AG08395 (cell line): ENCODE data around the gene ATG7.
"Not testable (repeated sequence)": the region's sequence is repeated elsewhere in the genome, so short reads cannot be mapped to it uniquely, and the experiment has no call there.

ENCODE experiments used
- DNase-seq: peaks from one replicate; pipeline ENCODE4 v3.0.0; 2012; ENCODE audit warnings: mixed read lengths, low spot score

The ATG7 gene

GRCh38 chr3:11297126-11297525 lies 24.9 kb downstream of the ATG7 start:
- DNase-seq = no peak

GRCh38 chr3:11300970-11301369 lies 28.8 kb downstream of the ATG7 start:
- DNase-seq = no peak

GRCh38 chr3:11302444-11302843 lies 30.2 kb downstream of the ATG7 start:
- no peak for DNase-seq

GRCh38 chr3:11304175-11304574 lies 32.0 kb downstream of the ATG7 start:
- no peak for DNase-seq

- no peak for DNase-seq
Measured at GRCh38 chr3:11305509-11305908, 33.3 kb downstream of the ATG7 start.

GRCh38 chr3:11306817-11307589 lies 34.8 kb downstream of the ATG7 start:
- DNase-seq = no peak

- DNase-seq = no peak
Measured at GRCh38 chr3:11307830-11308432, 35.7 kb downstream of the ATG7 start.

GRCh38 chr3:11310258-11310657 lies 38.1 kb downstream of the ATG7 start:
- no peak for DNase-seq

- no peak for DNase-seq
Measured at GRCh38 chr3:11312166-11312565, 40.0 kb downstream of the ATG7 start.

- no peak for DNase-seq
Measured at GRCh38 chr3:11317300-11317699, 45.1 kb downstream of the ATG7 start.

GRCh38 chr3:11322931-11323330 lies 50.7 kb downstream of the ATG7 start:
- no peak for DNase-seq

GRCh38 chr3:11323813-11324212 lies 51.6 kb downstream of the ATG7 start:
- DNase-seq = peak; percentile 14

- DNase-seq = no peak
Measured at GRCh38 chr3:11327619-11328018, 55.4 kb downstream of the ATG7 start.

GRCh38 chr3:11328196-11328945 lies 56.2 kb downstream of the ATG7 start:
- no peak for DNase-seq

- no peak for DNase-seq
Measured at GRCh38 chr3:11329777-11330176, 57.6 kb downstream of the ATG7 start.

GRCh38 chr3:11331101-11331500 lies 58.9 kb downstream of the ATG7 start:
- peak; percentile 10 for DNase-seq

- DNase-seq = peak; percentile 68
Measured at GRCh38 chr3:11335056-11335608, 62.9 kb downstream of the ATG7 start.

GRCh38 chr3:11339541-11339940 lies 67.3 kb downstream of the ATG7 start:
- DNase-seq = no peak

- DNase-seq = no peak
Measured at GRCh38 chr3:11346416-11346815, 74.2 kb downstream of the ATG7 start.

GRCh38 chr3:11348877-11349276 lies 76.7 kb downstream of the ATG7 start:
- not testable (repeated sequence) for DNase-seq

- DNase-seq = no peak
Measured at GRCh38 chr3:11349446-11349845, 77.2 kb downstream of the ATG7 start.

GRCh38 chr3:11350374-11350773 lies 78.2 kb downstream of the ATG7 start:
- DNase-seq = no peak

- no peak for DNase-seq
Measured at GRCh38 chr3:11351451-11351850, 79.3 kb downstream of the ATG7 start.
